ENCODE measurements around the gene UBL7.

- no peak for TF ChIP-seq CTCF (conservative IDR thresholded peaks at IDR 0.05; ENCODE audit: low read length)
- TF ChIP-seq EZH2phosphoT487 (IDR thresholded peaks at IDR 0.05; ENCODE audit: borderline replicate concordance, low read depth, low read length) = no peak
Measured at GRCh38 chr15:74460298-74460697, 662 bp downstream of the UBL7 start.
